Uterus (tissue), 2 donors: ENCODE measurements around the gene GLB1L2.

Source experiments
- CTCF ChIP-seq, 4 experiments: fragments of 200-600 bp in 2 of 4; fragments of 450-650 bp in 2 of 4; sonication (generic) in 2 of 4; IDR thresholded peaks; one replicate each; pipeline ENCODE4 v1.5.1; 2016 to 2019; ENCODE audit warnings: antibody characterized with exemption in 4 of 4, mild to moderate bottlenecking in 2 of 4, moderate library complexity in 1 of 4
- POLR2A ChIP-seq, 2 donors: fragments of 450-650 bp; IDR thresholded peaks; one replicate each; pipeline ENCODE4 v1.6.1; 2016; ENCODE audit warnings: antibody characterized with exemption in 2 of 2, mild to moderate bottlenecking in 1 of 2, moderate library complexity in 1 of 2

- TF ChIP-seq CTCF (IDR thresholded peaks at IDR 0.05) (no peak), POLR2A (IDR thresholded peaks at IDR 0.05) (no peak)
These were observed 79.0 kb downstream of the GLB1L2 start for GRCh38 chr11:134410766-134411165.
